ENCODE data around the gene ARID1B. TPM values are rescaled to one million over a fixed set of nuclear protein-coding genes. Genes with fewer than 3 reads are reported as not detected.

ARID1B gene
- total and polyA plus RNA-seq, 9 of the 15 experiments (the other 6 are each of a cell fraction or from before 2014, with no cell fraction given): 12.5 to 50.5 (median 25.8) TPM

DNA sequence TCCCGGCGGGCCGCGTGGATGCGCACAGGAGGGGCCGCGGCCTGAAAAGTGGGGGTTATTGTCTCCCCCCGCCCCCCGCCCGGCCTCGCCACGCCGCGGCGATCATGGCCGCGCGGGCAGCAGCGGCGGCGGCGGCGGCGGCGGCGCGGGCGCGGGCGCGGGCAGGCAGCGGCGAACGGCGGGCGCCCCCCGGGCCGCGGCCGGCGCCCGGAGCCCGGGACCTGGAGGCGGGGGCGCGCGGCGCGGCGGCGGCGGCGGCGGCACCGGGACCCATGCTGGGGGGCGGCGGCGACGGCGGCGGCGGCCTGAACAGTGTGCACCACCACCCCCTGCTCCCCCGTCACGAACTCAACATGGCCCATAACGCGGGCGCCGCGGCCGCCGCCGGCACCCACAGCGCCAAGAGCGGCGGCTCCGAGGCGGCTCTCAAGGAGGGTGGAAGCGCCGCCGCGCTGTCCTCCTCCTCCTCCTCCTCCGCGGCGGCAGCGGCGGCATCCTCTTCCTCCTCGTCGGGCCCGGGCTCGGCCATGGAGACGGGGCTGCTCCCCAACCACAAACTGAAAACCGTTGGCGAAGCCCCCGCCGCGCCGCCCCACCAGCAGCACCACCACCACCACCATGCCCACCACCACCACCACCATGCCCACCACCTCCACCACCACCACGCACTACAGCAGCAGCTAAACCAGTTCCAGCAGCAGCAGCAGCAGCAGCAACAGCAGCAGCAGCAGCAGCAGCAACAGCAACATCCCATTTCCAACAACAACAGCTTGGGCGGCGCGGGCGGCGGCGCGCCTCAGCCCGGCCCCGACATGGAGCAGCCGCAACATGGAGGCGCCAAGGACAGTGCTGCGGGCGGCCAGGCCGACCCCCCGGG, 637 bp downstream of the ARID1B start (continued):
- TF ChIP-seq, protein P1, sequence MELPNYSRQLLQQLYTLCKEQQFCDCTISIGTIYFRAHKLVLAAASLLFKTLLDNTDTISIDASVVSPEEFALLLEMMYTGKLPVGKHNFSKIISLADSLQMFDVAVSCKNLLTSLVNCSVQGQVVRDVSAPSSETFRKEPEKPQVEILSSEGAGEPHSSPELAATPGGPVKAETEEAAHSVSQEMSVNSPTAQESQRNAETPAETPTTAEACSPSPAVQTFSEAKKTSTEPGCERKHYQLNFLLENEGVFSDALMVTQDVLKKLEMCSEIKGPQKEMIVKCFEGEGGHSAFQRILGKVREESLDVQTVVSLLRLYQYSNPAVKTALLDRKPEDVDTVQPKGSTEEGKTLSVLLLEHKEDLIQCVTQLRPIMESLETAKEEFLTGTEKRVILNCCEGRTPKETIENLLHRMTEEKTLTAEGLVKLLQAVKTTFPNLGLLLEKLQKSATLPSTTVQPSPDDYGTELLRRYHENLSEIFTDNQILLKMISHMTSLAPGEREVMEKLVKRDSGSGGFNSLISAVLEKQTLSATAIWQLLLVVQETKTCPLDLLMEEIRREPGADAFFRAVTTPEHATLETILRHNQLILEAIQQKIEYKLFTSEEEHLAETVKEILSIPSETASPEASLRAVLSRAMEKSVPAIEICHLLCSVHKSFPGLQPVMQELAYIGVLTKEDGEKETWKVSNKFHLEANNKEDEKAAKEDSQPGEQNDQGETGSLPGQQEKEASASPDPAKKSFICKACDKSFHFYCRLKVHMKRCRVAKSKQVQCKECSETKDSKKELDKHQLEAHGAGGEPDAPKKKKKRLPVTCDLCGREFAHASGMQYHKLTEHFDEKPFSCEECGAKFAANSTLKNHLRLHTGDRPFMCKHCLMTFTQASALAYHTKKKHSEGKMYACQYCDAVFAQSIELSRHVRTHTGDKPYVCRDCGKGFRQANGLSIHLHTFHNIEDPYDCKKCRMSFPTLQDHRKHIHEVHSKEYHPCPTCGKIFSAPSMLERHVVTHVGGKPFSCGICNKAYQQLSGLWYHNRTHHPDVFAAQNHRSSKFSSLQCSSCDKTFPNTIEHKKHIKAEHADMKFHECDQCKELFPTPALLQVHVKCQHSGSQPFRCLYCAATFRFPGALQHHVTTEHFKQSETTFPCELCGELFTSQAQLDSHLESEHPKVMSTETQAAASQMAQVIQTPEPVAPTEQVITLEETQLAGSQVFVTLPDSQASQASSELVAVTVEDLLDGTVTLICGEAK (IDR thresholded peaks at IDR 0.05): no peak
- TF ChIP-seq, protein P1 (CRISPR knock-in tag; IDR thresholded peaks at IDR 0.05): no peak; the same call in 1 of the 2 replicates
- TF ChIP-seq NR2C1 (IDR thresholded peaks at IDR 0.05): no peak
- TF ChIP-seq NR2C1 (tag; IDR thresholded peaks at IDR 0.05): no peak
- TF ChIP-seq, protein P2, sequence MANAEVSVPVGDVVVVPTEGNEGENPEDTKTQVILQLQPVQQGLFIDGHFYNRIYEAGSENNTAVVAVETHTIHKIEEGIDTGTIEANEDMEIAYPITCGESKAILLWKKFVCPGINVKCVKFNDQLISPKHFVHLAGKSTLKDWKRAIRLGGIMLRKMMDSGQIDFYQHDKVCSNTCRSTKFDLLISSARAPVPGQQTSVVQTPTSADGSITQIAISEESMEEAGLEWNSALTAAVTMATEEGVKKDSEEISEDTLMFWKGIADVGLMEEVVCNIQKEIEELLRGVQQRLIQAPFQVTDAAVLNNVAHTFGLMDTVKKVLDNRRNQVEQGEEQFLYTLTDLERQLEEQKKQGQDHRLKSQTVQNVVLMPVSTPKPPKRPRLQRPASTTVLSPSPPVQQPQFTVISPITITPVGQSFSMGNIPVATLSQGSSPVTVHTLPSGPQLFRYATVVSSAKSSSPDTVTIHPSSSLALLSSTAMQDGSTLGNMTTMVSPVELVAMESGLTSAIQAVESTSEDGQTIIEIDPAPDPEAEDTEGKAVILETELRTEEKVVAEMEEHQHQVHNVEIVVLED (CRISPR knock-in tag; IDR thresholded peaks at IDR 0.05): no peak
- TF ChIP-seq ZNF717 (CRISPR knock-in tag; IDR thresholded peaks at IDR 0.05): no peak
- TF ChIP-seq, protein P3, sequence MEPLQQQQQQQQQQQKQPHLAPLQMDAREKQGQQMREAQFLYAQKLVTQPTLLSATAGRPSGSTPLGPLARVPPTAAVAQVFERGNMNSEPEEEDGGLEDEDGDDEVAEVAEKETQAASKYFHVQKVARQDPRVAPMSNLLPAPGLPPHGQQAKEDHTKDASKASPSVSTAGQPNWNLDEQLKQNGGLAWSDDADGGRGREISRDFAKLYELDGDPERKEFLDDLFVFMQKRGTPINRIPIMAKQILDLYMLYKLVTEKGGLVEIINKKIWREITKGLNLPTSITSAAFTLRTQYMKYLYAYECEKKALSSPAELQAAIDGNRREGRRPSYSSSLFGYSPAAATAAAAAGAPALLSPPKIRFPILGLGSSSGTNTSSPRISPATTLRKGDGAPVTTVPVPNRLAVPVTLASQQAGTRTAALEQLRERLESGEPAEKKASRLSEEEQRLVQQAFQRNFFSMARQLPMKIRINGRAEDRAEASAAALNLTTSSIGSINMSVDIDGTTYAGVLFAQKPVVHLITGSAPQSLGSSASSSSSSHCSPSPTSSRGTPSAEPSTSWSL (CRISPR knock-in tag; IDR thresholded peaks at IDR 0.05; ENCODE audit: borderline replicate concordance): no peak
- no peak for TF ChIP-seq SMARCA4 (IDR thresholded peaks at IDR 0.05)
- TF ChIP-seq TEAD4 (IDR thresholded peaks at IDR 0.05; ENCODE audit: low read length): no peak
- TF ChIP-seq TEAD4 (CRISPR knock-in tag; IDR thresholded peaks at IDR 0.05; ENCODE audit: borderline replicate concordance): no peak
- TF ChIP-seq, protein P4, sequence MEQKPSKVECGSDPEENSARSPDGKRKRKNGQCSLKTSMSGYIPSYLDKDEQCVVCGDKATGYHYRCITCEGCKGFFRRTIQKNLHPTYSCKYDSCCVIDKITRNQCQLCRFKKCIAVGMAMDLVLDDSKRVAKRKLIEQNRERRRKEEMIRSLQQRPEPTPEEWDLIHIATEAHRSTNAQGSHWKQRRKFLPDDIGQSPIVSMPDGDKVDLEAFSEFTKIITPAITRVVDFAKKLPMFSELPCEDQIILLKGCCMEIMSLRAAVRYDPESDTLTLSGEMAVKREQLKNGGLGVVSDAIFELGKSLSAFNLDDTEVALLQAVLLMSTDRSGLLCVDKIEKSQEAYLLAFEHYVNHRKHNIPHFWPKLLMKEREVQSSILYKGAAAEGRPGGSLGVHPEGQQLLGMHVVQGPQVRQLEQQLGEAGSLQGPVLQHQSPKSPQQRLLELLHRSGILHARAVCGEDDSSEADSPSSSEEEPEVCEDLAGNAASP (IDR thresholded peaks at IDR 0.05): no peak
- TF ChIP-seq TAF9B (IDR thresholded peaks at IDR 0.05; ENCODE audit: partially characterized antibody): peak; percentile 54
